Activated naive CD4-positive, alpha-beta T cell treated with anti-CD3 and anti-CD28 coated beads, Interleukin-2, amount 50 U/mL, for 24 hours (primary cell): ENCODE data around the gene GATA2.

Experiments used
- H3K27ac Mint-ChIP-seq: one replicate; pipeline ENCODE4 v1.8.0; 2021; ENCODE audit warnings: mild to moderate bottlenecking, mixed read lengths
- H3K27me3 Mint-ChIP-seq: one replicate; pipeline ENCODE4 v1.8.0; 2021; ENCODE audit warnings: mixed read lengths
- H3K36me3 Mint-ChIP-seq: one replicate; pipeline ENCODE4 v1.8.0; 2021; ENCODE audit warnings: mixed read lengths
- H3K4me1 Mint-ChIP-seq: one replicate; pipeline ENCODE4 v1.8.0; 2021; ENCODE audit warnings: mixed read lengths
- H3K4me3 Mint-ChIP-seq: one replicate; pipeline ENCODE4 v1.8.0; 2021; ENCODE audit warnings: mild to moderate bottlenecking, mixed read lengths
- H3K9me3 Mint-ChIP-seq: one replicate; pipeline ENCODE4 v1.8.0; 2021; ENCODE audit warnings: mixed read lengths

GATA2 gene

GRCh38 chr3:128461731-128462130, 31.3 kb downstream of the GATA2 start:
- no peaks in the 10 kb centered on the region for H3K36me3 Mint-ChIP-seq
- no peak overlapping the region for H3K27ac Mint-ChIP-seq
- no peaks in the 10 kb centered on the region for H3K27me3 Mint-ChIP-seq
- no peak overlapping the region for H3K4me3 Mint-ChIP-seq
- no peaks in the 10 kb centered on the region for H3K9me3 Mint-ChIP-seq
- H3K4me1 Mint-ChIP-seq = peaks cover 1% of the 10 kb centered on the region

GRCh38 chr3:128459461-128459820, 33.6 kb downstream of the GATA2 start:
- H3K9me3 Mint-ChIP-seq = no peaks in the 10 kb centered on the region
- peaks cover 8% of the 10 kb centered on the region for H3K27me3 Mint-ChIP-seq
- no peak overlapping the region for H3K27ac Mint-ChIP-seq
- H3K4me3 Mint-ChIP-seq = no peak overlapping the region
- H3K36me3 Mint-ChIP-seq = no peaks in the 10 kb centered on the region
- H3K4me1 Mint-ChIP-seq = no peaks in the 10 kb centered on the region

GRCh38 chr3:128458746-128459460, 34.1 kb downstream of the GATA2 start:
- no peak overlapping the region for H3K4me3 Mint-ChIP-seq
- no peaks in the 10 kb centered on the region for H3K9me3 Mint-ChIP-seq
- no peaks in the 10 kb centered on the region for H3K4me1 Mint-ChIP-seq
- H3K27me3 Mint-ChIP-seq = peaks cover 9% of the 10 kb centered on the region
- H3K36me3 Mint-ChIP-seq = no peaks in the 10 kb centered on the region
- H3K27ac Mint-ChIP-seq = no peak overlapping the region

DNA sequence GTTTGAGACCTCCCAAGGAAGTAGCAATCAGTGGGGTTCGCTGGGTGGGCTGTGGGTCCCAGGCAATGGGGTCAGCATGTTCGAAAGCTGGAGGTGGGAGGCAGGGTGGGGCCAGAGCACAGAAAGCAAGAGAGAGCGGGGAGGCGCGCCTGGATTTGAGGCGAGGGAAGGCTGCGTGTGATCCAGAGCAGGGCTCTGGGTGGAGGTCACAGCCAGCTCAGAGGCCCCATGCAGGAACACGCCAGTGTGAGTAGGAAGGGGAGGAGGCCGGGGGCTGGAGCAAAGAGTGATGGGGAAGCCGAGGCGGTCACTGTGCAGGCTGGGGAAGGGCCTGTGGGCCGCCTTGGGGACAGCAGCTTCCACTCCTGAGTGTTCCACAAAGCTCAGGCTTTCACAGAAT, 35.1 kb downstream of the GATA2 start:
- Mint-ChIP-seq H3K4me3 (no peak overlapping the region), H3K27me3 (peaks cover 10% of the 10 kb centered on the region), H3K36me3 (no peaks in the 10 kb centered on the region), H3K9me3 (no peaks in the 10 kb centered on the region), H3K4me1 (no peaks in the 10 kb centered on the region), H3K27ac (no peak overlapping the region)

DNA sequence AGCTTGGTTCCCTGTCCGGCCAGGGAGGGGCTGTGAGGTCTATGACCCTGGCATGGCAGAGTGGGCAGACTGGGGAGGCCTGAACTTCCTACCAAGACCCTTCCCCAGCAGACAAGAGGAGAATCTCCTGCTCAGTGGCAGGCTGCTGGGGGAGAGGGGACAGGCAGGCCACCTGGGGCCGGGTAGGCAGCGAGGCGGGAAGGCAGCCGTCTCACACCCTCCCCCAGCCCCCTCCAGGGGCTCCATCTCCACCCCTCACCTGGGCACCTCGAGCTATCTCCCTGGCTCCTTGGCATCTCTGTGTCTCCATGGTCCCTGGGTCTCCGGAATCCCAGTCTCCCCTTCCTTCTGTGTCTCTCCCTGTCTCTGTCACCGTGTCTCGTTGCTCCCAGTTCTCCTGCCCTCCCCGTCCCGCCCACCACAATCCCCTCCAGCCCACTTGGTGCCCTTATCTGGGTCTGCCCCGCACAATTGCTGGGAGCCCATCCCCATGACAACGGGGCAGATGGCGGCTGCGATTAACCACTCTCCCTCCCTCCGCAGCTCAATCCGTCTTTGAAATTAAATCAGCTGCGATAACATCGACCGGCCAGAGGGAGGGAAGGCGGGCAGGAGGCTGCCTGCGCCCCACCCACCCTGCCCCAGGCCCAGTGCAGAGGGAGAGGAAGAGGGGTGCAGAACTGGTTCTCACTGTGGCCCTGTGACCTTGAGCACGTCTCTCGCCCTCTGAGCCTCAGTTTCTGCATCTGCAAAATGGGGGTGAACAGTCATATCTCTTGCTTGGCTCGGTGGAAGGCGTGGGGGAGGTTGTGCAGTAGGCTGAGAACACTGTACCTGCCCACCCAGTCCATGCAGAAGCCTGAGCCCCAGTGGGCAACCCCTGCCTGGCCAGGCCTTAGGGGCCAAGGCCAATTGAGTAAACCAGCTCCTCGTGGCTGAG, 36.0 kb downstream of the GATA2 start:
- Mint-ChIP-seq H3K36me3 (no peaks in the 10 kb centered on the region), H3K4me3 (no peak overlapping the region), H3K9me3 (no peaks in the 10 kb centered on the region), H3K27ac (no peak overlapping the region), H3K4me1 (no peaks in the 10 kb centered on the region), H3K27me3 (peaks cover 10% of the 10 kb centered on the region)

- Mint-ChIP-seq H3K27ac (no peak overlapping the region), H3K4me1 (no peaks in the 10 kb centered on the region), H3K4me3 (no peak overlapping the region), H3K27me3 (peaks cover 13% of the 10 kb centered on the region), H3K36me3 (no peaks in the 10 kb centered on the region), H3K9me3 (no peaks in the 10 kb centered on the region)
These were observed 36.9 kb downstream of the GATA2 start for GRCh38 chr3:128455786-128456748.

DNA sequence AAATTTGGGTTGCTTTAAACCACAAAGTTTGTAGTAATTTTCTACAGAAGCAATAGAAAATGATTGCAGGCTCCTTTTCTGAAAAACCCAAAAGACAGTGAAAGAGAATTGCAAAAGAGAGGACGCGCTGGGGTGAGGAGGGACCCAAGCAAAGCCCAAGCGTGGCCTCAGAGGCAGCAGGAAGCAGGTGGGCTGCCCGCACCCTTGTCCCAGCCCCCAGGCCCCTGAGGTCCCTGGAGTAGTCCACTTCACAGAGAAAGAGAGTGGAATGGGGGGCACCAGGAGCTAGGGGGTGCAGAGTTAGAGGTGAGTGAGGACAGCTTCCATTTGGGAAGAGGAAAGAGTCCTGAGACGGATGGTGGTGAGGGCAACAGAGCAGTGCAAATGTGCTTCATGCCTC, 37.9 kb downstream of the GATA2 start:
- Mint-ChIP-seq H3K27me3 (peaks cover 13% of the 10 kb centered on the region), H3K4me3 (no peak overlapping the region), H3K36me3 (no peaks in the 10 kb centered on the region)

DNA sequence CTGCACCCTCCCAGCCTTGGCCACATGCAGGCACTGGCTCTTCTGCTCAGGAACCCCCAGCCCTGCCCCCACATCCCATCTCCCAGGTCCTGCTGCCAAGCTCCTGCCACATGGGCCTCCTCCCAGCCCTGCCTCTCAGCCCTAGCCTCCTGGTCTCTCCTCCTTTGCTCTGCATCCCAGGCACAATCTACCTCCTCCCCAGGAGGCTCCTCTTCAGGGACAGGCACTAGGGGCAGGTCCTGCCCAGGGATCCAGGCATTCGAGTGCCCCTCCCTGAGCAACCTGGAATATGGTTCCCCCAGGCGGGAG, 38.7 kb downstream of the GATA2 start:
- H3K4me1 Mint-ChIP-seq = peaks cover 7% of the 10 kb centered on the region
- peaks cover 13% of the 10 kb centered on the region for H3K27me3 Mint-ChIP-seq
- H3K4me3 Mint-ChIP-seq = no peak overlapping the region

More for the DNA sequence above, 37.9 kb downstream of the GATA2 start:
- Mint-ChIP-seq H3K4me1 (peaks cover 2% of the 10 kb centered on the region), H3K9me3 (peaks cover 5% of the 10 kb centered on the region), H3K27ac (no peak overlapping the region)

GRCh38 chr3:128453501-128454309, 39.3 kb downstream of the GATA2 start:
- Mint-ChIP-seq H3K4me1 (peaks cover 12% of the 10 kb centered on the region), H3K9me3 (peaks cover 8% of the 10 kb centered on the region), H3K27me3 (peaks cover 13% of the 10 kb centered on the region), H3K27ac (no peak overlapping the region), H3K4me3 (no peak overlapping the region), H3K36me3 (peaks cover 2% of the 10 kb centered on the region)

More for the DNA sequence above, 38.7 kb downstream of the GATA2 start:
- no peaks in the 10 kb centered on the region for H3K36me3 Mint-ChIP-seq
- H3K9me3 Mint-ChIP-seq = peaks cover 5% of the 10 kb centered on the region
- no peak overlapping the region for H3K27ac Mint-ChIP-seq

GRCh38 chr3:128452678-128453275, 40.2 kb downstream of the GATA2 start:
- H3K9me3 Mint-ChIP-seq = peaks cover 12% of the 10 kb centered on the region
- H3K27me3 Mint-ChIP-seq = peaks cover 13% of the 10 kb centered on the region
- H3K27ac Mint-ChIP-seq = no peak overlapping the region
- H3K4me1 Mint-ChIP-seq = peaks cover 18% of the 10 kb centered on the region
- H3K4me3 Mint-ChIP-seq = no peak overlapping the region
- peaks cover 5% of the 10 kb centered on the region for H3K36me3 Mint-ChIP-seq

- Mint-ChIP-seq H3K27me3 (peaks cover 13% of the 10 kb centered on the region), H3K4me3 (no peak overlapping the region), H3K9me3 (peaks cover 16% of the 10 kb centered on the region), H3K4me1 (peaks cover 25% of the 10 kb centered on the region), H3K27ac (peak overlapping the region; percentile 43), H3K36me3 (peaks cover 9% of the 10 kb centered on the region)
These were observed 40.9 kb downstream of the GATA2 start for GRCh38 chr3:128452120-128452519.

DNA sequence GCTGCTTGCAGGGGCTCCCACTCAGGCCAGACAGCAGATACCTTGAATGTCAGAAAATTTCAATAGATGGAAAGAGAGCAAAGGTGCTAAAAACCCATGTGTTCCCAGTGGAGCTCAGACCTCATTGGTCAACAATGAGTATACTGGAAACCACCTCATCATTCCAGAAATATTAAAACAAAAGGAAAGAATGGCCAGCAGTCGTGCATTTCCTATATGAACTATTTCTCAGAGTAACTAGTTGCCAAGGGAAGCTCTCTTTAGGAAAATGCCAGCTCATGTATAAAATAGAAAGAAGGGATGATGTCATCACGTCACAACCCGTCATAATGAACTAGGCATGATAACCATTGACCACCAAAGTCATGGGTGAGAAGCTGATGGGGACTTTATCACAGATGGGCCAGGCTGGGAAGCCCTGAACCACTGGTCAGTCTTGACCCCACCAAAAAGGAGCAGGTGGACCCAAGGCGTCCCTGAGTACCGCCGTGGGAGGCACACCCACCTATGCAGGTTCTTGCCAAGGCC, 43.8 kb downstream of the GATA2 start:
- peaks cover 5% of the 10 kb centered on the region for H3K27me3 Mint-ChIP-seq
- H3K36me3 Mint-ChIP-seq = peaks cover 10% of the 10 kb centered on the region
- H3K27ac Mint-ChIP-seq = peak overlapping the region; percentile 79
- peak overlapping the region; percentile 66 for H3K4me3 Mint-ChIP-seq
- peaks cover 19% of the 10 kb centered on the region for H3K9me3 Mint-ChIP-seq
- H3K4me1 Mint-ChIP-seq = peaks cover 27% of the 10 kb centered on the region

DNA sequence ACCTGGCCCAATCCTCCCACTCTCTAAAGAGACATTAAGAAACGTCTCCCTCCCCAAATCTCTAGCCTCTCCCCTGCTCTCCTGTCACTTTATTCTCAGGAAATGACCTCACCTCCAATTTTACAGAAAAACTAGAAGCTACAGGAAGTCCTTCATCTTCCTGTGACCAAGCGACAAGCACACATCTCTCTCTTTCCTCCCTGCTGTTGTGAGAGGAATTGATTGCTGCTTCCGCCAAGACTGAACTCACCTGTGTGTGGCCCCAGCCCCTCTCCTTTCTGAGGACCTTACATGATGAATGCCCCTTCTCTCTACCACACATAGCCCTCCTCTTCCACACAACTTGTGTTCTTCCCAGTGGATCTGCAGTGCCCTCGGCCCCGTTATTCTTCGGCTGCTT, 44.5 kb downstream of the GATA2 start:
- Mint-ChIP-seq H3K27ac (peak overlapping the region; percentile 79), H3K36me3 (peaks cover 10% of the 10 kb centered on the region), H3K4me1 (peaks cover 27% of the 10 kb centered on the region), H3K4me3 (peak overlapping the region; percentile 66), H3K27me3 (peaks cover 3% of the 10 kb centered on the region), H3K9me3 (peaks cover 19% of the 10 kb centered on the region)

GRCh38 chr3:128447561-128448013, 45.4 kb downstream of the GATA2 start:
- Mint-ChIP-seq H3K4me1 (peaks cover 27% of the 10 kb centered on the region), H3K9me3 (peaks cover 19% of the 10 kb centered on the region), H3K27ac (peak overlapping the region; percentile 69)

More at GRCh38 chr3:128447561-128448013, 45.4 kb downstream of the GATA2 start:
- Mint-ChIP-seq H3K27me3 (peaks cover 3% of the 10 kb centered on the region), H3K4me3 (no peak overlapping the region), H3K36me3 (peaks cover 10% of the 10 kb centered on the region)
